Lower lobe of right lung (tissue), 2 donors: ENCODE data around the gene NFATC1. TPM values are rescaled to one million over a fixed set of nuclear protein-coding genes. Genes with fewer than 3 reads are reported as not detected.

ENCODE experiments used
- ATAC-seq, 2 donors: fragments of 200-7000 bp; cut with Tn5 transposase; one replicate each; pipeline ENCODE4 v1.9.1; 2020 to 2022; ENCODE audit warnings: mild to moderate bottlenecking in 2 of 2, moderate library complexity in 2 of 2
- DNase-seq: peaks from one replicate; pipeline ENCODE4 v3.0.0-alpha.2; 2020
- H3K27ac ChIP-seq: fragments of 200-600 bp; one replicate; pipeline ENCODE4 v1.8.0; 2022
- H3K27me3 ChIP-seq: fragments of 200-600 bp; one replicate; pipeline ENCODE4 v1.8.0; 2022; ENCODE audit warnings: low read depth
- H3K36me3 ChIP-seq: fragments of 200-600 bp; one replicate; pipeline ENCODE4 v1.8.0; 2022; ENCODE audit warnings: mild to moderate bottlenecking
- H3K4me1 ChIP-seq: fragments of 200-600 bp; one replicate; pipeline ENCODE4 v1.8.0; 2022
- H3K4me3 ChIP-seq: fragments of 200-600 bp; one replicate; pipeline ENCODE4 v1.8.0; 2022; ENCODE audit warnings: mild to moderate bottlenecking
- H3K9me3 ChIP-seq: fragments of 200-600 bp; one replicate; pipeline ENCODE4 v1.8.0; 2022
- intact Hi-C: fragments of 100-400 bp; cut with DNase I; formaldehyde crosslinking; loops from one replicate; pipeline ENCODE4 v1.11.0; 2022
- total RNA-seq: library from RNA; stranded (reverse); fragmentation: NEBNext Ultra II Directional; extraction: Animal tissue kit (Norgen Biotek cat#: 25700); gene quantifications from one replicate; pipeline ENCODE4 v1.2.1, GENCODE V29; 2021
- TF ChIP-seq, protein P1 (sequence below): fragments of 200-600 bp; IDR thresholded peaks from one replicate; pipeline ENCODE4 v1.8.0; 2022; ENCODE audit warnings: antibody characterized with exemption, mild to moderate bottlenecking
- donor health status: DM: no; HTN: yes; CAD: no; lungs with severe emphysema.

The NFATC1 gene
- total RNA-seq, 1 donor from 2014 or later, result 21.4 TPM

DNA sequence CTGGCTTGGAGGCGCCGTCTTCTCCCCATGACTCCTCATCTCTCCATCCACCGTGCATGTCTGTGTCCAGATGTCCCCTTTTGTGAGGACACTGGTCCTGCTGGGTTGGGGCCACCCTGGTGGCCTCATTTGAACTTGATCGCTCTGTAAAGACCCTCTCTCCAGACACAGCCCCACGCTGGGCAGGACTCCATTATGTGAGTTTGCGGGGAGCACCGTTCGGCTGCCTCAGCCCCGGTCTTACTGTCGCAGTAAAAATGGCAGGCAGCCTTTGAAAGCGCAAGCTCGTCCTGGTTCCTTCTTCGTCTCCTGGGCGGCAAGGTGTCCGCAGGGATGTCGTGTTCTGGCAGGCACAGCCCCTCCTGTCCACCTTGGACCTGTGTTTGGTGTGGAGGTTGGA is 17.7 kb downstream of the NFATC1 start:
- Histone ChIP-seq H3K4me3 (no peak overlapping the region), H3K27me3 (no peaks in the 10 kb centered on the region), H3K4me1 (no peaks in the 10 kb centered on the region), H3K27ac (no peak overlapping the region), H3K9me3 (no peaks in the 10 kb centered on the region), H3K36me3 (peaks cover 28% of the 10 kb centered on the region)
- ATAC-seq (no peak), DNase-seq (peak; percentile 44)
- intact Hi-C loops, result no loop called here
- TF ChIP-seq, protein P1, sequence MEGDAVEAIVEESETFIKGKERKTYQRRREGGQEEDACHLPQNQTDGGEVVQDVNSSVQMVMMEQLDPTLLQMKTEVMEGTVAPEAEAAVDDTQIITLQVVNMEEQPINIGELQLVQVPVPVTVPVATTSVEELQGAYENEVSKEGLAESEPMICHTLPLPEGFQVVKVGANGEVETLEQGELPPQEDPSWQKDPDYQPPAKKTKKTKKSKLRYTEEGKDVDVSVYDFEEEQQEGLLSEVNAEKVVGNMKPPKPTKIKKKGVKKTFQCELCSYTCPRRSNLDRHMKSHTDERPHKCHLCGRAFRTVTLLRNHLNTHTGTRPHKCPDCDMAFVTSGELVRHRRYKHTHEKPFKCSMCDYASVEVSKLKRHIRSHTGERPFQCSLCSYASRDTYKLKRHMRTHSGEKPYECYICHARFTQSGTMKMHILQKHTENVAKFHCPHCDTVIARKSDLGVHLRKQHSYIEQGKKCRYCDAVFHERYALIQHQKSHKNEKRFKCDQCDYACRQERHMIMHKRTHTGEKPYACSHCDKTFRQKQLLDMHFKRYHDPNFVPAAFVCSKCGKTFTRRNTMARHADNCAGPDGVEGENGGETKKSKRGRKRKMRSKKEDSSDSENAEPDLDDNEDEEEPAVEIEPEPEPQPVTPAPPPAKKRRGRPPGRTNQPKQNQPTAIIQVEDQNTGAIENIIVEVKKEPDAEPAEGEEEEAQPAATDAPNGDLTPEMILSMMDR, result no peak

- Histone ChIP-seq H3K4me3 (no peak overlapping the region), H3K27ac (no peak overlapping the region), H3K4me1 (no peaks in the 10 kb centered on the region), H3K27me3 (no peaks in the 10 kb centered on the region), H3K9me3 (no peaks in the 10 kb centered on the region), H3K36me3 (peaks cover 28% of the 10 kb centered on the region)
- peak; percentile 34 for DNase-seq
- intact Hi-C loops, result no loop called here
- TF ChIP-seq, protein P1, result no peak
- no peak for ATAC-seq
These were observed 18.2 kb downstream of the NFATC1 start for GRCh38 chr18:79413901-79414300.

DNA sequence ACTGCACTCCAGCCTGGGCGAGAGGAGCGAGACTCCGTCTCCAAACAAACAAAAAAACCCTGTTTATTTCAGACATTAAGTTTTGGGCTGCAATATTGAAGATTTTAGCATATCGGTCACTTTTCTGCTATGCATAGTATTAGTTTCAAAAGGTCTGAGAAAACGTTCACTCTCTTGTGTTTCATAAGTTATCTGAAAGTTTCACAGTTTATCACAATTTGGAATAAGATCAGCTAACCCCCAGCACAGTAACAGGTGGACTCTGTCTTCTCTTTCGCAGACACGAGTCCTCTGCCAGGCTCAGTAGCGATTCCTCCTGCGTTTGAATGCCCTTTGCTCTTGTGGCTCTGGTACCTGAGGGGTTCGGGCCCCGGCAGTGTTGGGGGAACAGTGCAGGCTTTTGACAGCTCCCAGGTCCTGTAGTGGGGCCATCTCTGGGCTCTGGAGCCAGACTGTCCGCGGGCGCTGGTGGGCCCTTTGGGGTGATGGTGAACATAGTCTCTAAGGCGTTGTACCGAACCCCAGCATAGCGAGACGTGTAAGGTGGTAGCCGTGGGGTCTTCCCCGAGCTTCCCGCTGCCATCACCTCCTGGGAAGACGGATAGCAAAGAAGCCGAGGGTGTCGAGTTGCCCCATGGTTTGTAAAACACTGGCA is 20.4 kb downstream of the NFATC1 start:
- Histone ChIP-seq H3K4me3 (no peak overlapping the region), H3K36me3 (peaks cover 29% of the 10 kb centered on the region), H3K9me3 (no peaks in the 10 kb centered on the region), H3K27me3 (no peaks in the 10 kb centered on the region), H3K4me1 (no peaks in the 10 kb centered on the region), H3K27ac (no peak overlapping the region)
- DNase-seq (no peak), ATAC-seq (no peak)
- intact Hi-C loops, result no loop called here
- TF ChIP-seq, protein P1, result no peak

DNA sequence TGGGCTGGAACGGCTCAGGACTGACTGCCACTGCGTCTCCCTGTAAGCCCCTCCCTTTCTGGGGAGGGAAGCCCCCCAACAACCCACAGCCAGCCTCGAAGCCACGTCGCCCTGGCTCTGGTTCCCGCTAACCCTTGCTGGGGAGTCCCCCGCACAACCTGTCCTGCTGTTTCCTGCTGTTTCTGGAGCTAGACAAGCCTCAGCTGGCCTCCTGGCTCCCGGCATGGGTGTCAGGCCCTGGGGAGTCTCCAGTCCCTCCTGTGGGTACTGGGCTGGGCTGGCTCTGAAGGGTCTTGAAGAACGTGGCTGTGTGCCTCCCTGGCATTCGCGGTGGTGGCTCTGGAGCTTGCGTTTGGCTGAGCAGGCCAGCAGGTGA is 20.9 kb downstream of the NFATC1 start:
- H3K27me3 ChIP-seq, result no peaks in the 10 kb centered on the region
- intact Hi-C loops, result no loop called here
- no peaks in the 10 kb centered on the region for H3K9me3 ChIP-seq
- TF ChIP-seq, protein P1, result no peak
- H3K4me1 ChIP-seq, result no peaks in the 10 kb centered on the region
- ATAC-seq, result no peak
- H3K27ac ChIP-seq, result no peak overlapping the region
- peaks cover 29% of the 10 kb centered on the region for H3K36me3 ChIP-seq
- no peak for DNase-seq
- H3K4me3 ChIP-seq, result no peak overlapping the region

GRCh38 chr18:79418236-79418635 is 22.5 kb downstream of the NFATC1 start:
- no peak overlapping the region for H3K27ac ChIP-seq
- H3K9me3 ChIP-seq, result no peaks in the 10 kb centered on the region
- TF ChIP-seq, protein P1, result no peak
- ATAC-seq, result no peak
- peaks cover 21% of the 10 kb centered on the region for H3K36me3 ChIP-seq
- peaks cover 9% of the 10 kb centered on the region for H3K4me1 ChIP-seq
- DNase-seq, result no peak
- no peaks in the 10 kb centered on the region for H3K27me3 ChIP-seq
- intact Hi-C loops, result no loop called here
- H3K4me3 ChIP-seq, result no peak overlapping the region
